ENCODE measurements around the gene ZNF678.

GRCh38 chr1:227557962-227558725, 5.2 kb upstream of the ZNF678 start:
- TF ChIP-seq CEBPB (IDR thresholded peaks at IDR 0.05; ENCODE audit: low read depth, low read length): no peak
- TF ChIP-seq POLR2A (IDR thresholded peaks at IDR 0.05; ENCODE audit: control extremely low read depth in 1 of 2, low read depth in 2 of 2, low read length in 2 of 2): no peak
- TF ChIP-seq EP300 (IDR thresholded peaks at IDR 0.05; ENCODE audit: borderline replicate concordance in 1 of 2, low read depth in 2 of 2, low read length in 2 of 2): no peak
- TF ChIP-seq POLR2AphosphoS5 (IDR thresholded peaks at IDR 0.05; ENCODE audit: low read depth, low read length): no peak
- TF ChIP-seq, protein P1, sequence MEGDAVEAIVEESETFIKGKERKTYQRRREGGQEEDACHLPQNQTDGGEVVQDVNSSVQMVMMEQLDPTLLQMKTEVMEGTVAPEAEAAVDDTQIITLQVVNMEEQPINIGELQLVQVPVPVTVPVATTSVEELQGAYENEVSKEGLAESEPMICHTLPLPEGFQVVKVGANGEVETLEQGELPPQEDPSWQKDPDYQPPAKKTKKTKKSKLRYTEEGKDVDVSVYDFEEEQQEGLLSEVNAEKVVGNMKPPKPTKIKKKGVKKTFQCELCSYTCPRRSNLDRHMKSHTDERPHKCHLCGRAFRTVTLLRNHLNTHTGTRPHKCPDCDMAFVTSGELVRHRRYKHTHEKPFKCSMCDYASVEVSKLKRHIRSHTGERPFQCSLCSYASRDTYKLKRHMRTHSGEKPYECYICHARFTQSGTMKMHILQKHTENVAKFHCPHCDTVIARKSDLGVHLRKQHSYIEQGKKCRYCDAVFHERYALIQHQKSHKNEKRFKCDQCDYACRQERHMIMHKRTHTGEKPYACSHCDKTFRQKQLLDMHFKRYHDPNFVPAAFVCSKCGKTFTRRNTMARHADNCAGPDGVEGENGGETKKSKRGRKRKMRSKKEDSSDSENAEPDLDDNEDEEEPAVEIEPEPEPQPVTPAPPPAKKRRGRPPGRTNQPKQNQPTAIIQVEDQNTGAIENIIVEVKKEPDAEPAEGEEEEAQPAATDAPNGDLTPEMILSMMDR (IDR thresholded peaks at IDR 0.05; ENCODE audit: control extremely low read depth in 1 of 3, insufficient read depth in 1 of 3, low read depth in 1 of 3, low read length in 3 of 3): no peak
- TF ChIP-seq CBX5 (IDR thresholded peaks at IDR 0.05; ENCODE audit: low read depth, low read length): no peak
- no peak for TF ChIP-seq ASH2L (IDR thresholded peaks at IDR 0.05; ENCODE audit: low read length)
- TF ChIP-seq TAF1 (IDR thresholded peaks at IDR 0.05; ENCODE audit: low read depth, low read length): no peak
- TF ChIP-seq RBBP5 (IDR thresholded peaks at IDR 0.05; ENCODE audit: borderline replicate concordance, low read depth, low read length): no peak
- no peak for TF ChIP-seq SIX5 (IDR thresholded peaks at IDR 0.05; ENCODE audit: low read depth, low read length)
- TF ChIP-seq TCF12 (IDR thresholded peaks at IDR 0.05; ENCODE audit: low read depth, low read length): no peak
- TF ChIP-seq KDM1A (IDR thresholded peaks at IDR 0.05; ENCODE audit: borderline replicate concordance, low read length): no peak
- no peak for TF ChIP-seq EZH2 (IDR thresholded peaks at IDR 0.05; ENCODE audit: low read depth, low read length, severe bottlenecking)
- no peak for TF ChIP-seq MAFK (IDR thresholded peaks at IDR 0.05; ENCODE audit: low read depth, low read length)

Data from H1 (cell line).